Natural killer cell (primary cell): ENCODE data around the gene VAV3. TPM values are rescaled to one million over a fixed set of nuclear protein-coding genes. Genes with fewer than 3 reads are reported as not detected.

Experiments
- ATAC-seq, 3 donors: fragments of 150-1000 bp in 2 of 3; fragments of 200-7000 bp in 1 of 3; cut with Tn5 transposase; 1 replicate in 1 of 3; 2 replicates in 2 of 3; pipeline ENCODE4 v1.10.0; 2021; ENCODE audit warnings: mild to moderate bottlenecking in 2 of 3, moderate library complexity in 2 of 3
- DNase-seq, 2 donors: peaks; one replicate each; pipeline versions ENCODE4 v3.0.0 to v3.0.0-alpha.2; 2013 to 2021; ENCODE audit warnings: mixed read lengths in 1 of 2
- H3K27ac ChIP-seq: one replicate; pipeline ENCODE4 v1.5.1; 2013; ENCODE audit warnings: mild to moderate bottlenecking, low read length
- H3K27me3 ChIP-seq: one replicate; pipeline ENCODE4 v1.6.1; 2013; ENCODE audit warnings: low read length; ENCODE audit not compliant: control insufficient read depth, insufficient read depth
- H3K36me3 ChIP-seq: one replicate; pipeline ENCODE4 v1.6.1; 2013; ENCODE audit warnings: low read length; ENCODE audit not compliant: control insufficient read depth, insufficient read depth
- H3K4me1 ChIP-seq: one replicate; pipeline ENCODE4 v1.6.1; 2013; ENCODE audit warnings: low read length; ENCODE audit not compliant: control insufficient read depth, insufficient read depth
- H3K4me3 ChIP-seq: one replicate; pipeline ENCODE4 v1.5.1; 2013; ENCODE audit warnings: low read length
- H3K9me3 ChIP-seq: one replicate; pipeline ENCODE4 v1.6.1; 2013; ENCODE audit warnings: low read length; ENCODE audit not compliant: control insufficient read depth, insufficient read depth
- H3K27ac Mint-ChIP-seq, 2 donors: one replicate each; pipeline ENCODE4 v1.8.0; 2022; ENCODE audit warnings: mild to moderate bottlenecking in 2 of 2, mixed read lengths in 2 of 2, moderate library complexity in 1 of 2
- H3K27me3 Mint-ChIP-seq, 2 donors: one replicate each; pipeline ENCODE4 v1.8.0; 2022; ENCODE audit warnings: low read depth in 2 of 2, mixed read lengths in 2 of 2
- H3K36me3 Mint-ChIP-seq: one replicate; pipeline ENCODE4 v1.8.0; 2022; ENCODE audit warnings: mixed read lengths
- H3K4me1 Mint-ChIP-seq, 2 donors: one replicate each; pipeline ENCODE4 v1.8.0; 2022; ENCODE audit warnings: mixed read lengths in 2 of 2
- H3K4me3 Mint-ChIP-seq: one replicate; pipeline ENCODE4 v1.8.0; 2022; ENCODE audit warnings: mild to moderate bottlenecking, moderate library complexity, mixed read lengths
- H3K9me3 Mint-ChIP-seq, 2 donors: one replicate each; pipeline ENCODE4 v1.8.0; 2022; ENCODE audit warnings: mixed read lengths in 2 of 2
- WGBS: methylation state at CpG from one replicate; pipeline ENCODE4 v1.1.7; 2013; ENCODE audit warnings: missing lambda C conversion rate; ENCODE audit not compliant: insufficient coverage; 5-methylcytosine and 5-hydroxymethylcytosine counted together
- intact Hi-C: fragments of 100-400 bp; cut with micrococcal nuclease; formaldehyde crosslinking; loops from one replicate; pipeline ENCODE4 v1.14.2; 2022
- total RNA-seq, 4 donors: library from RNA; stranded (reverse); fragments of 120-200 nt in 1 of 4; gene quantifications; one replicate each; pipeline versions ENCODE4 v1.2.3 to v1.2.4, GENCODE V29; 2013 to 2022
- TF ChIP-seq, protein P1 (sequence below): fragments of 200-600 bp; IDR thresholded peaks from one replicate; pipeline ENCODE4 v1.8.0; 2022; ENCODE audit warnings: antibody characterized with exemption

The VAV3 gene
- total RNA-seq, 3 donors from 2014 or later (not counting 1 experiment from before 2014, with no cell fraction given), result 95.8 to 101 (median 96.6) TPM

- H3K36me3 Mint-ChIP-seq, result no peaks in the 10 kb centered on the region
- no peaks in the 10 kb centered on the region for H3K27me3 Mint-ChIP-seq
- Histone ChIP-seq H3K9me3 (no peaks in the 10 kb centered on the region), H3K27me3 (no peaks in the 10 kb centered on the region), H3K4me1 (no peaks in the 10 kb centered on the region), H3K27ac (no peak overlapping the region), H3K4me3 (no peak overlapping the region), H3K36me3 (peaks cover 11% of the 10 kb centered on the region)
- ATAC-seq (no peak), DNase-seq (no peak)
- TF ChIP-seq, protein P1, sequence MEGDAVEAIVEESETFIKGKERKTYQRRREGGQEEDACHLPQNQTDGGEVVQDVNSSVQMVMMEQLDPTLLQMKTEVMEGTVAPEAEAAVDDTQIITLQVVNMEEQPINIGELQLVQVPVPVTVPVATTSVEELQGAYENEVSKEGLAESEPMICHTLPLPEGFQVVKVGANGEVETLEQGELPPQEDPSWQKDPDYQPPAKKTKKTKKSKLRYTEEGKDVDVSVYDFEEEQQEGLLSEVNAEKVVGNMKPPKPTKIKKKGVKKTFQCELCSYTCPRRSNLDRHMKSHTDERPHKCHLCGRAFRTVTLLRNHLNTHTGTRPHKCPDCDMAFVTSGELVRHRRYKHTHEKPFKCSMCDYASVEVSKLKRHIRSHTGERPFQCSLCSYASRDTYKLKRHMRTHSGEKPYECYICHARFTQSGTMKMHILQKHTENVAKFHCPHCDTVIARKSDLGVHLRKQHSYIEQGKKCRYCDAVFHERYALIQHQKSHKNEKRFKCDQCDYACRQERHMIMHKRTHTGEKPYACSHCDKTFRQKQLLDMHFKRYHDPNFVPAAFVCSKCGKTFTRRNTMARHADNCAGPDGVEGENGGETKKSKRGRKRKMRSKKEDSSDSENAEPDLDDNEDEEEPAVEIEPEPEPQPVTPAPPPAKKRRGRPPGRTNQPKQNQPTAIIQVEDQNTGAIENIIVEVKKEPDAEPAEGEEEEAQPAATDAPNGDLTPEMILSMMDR, result no peak
- no peaks in the 10 kb centered on the region for H3K9me3 Mint-ChIP-seq
- no peak overlapping the region for H3K4me3 Mint-ChIP-seq
- intact Hi-C loops, result no loop called here
- H3K27ac Mint-ChIP-seq, result no peak overlapping the region
- peaks cover 6 to 9% of the 10 kb centered on the region in 2 donors for H3K4me1 Mint-ChIP-seq
- WGBS, result no CpG with 5 or more reads among the region's 1 CpG
These were observed 282.5 kb downstream of the VAV3 start for GRCh38 chr1:107682467-107682866.

- Histone ChIP-seq H3K36me3 (peaks cover 8% of the 10 kb centered on the region), H3K9me3 (no peaks in the 10 kb centered on the region), H3K4me3 (no peak overlapping the region), H3K27ac (no peak overlapping the region), H3K27me3 (no peaks in the 10 kb centered on the region), H3K4me1 (no peaks in the 10 kb centered on the region)
- Mint-ChIP-seq H3K4me1 (peaks cover 6 to 9% of the 10 kb centered on the region in 2 donors), H3K9me3 (no peaks in the 10 kb centered on the region), H3K36me3 (no peaks in the 10 kb centered on the region), H3K4me3 (no peak overlapping the region), H3K27me3 (no peaks in the 10 kb centered on the region), H3K27ac (no peak overlapping the region)
- TF ChIP-seq, protein P1, result no peak
- WGBS, result 85% methylated on average over 2 of the region's 3 CpGs
- intact Hi-C loops, result no loop called here
- ATAC-seq (no peak), DNase-seq (no peak)
These were observed 283.9 kb downstream of the VAV3 start for GRCh38 chr1:107681001-107681479.

DNA sequence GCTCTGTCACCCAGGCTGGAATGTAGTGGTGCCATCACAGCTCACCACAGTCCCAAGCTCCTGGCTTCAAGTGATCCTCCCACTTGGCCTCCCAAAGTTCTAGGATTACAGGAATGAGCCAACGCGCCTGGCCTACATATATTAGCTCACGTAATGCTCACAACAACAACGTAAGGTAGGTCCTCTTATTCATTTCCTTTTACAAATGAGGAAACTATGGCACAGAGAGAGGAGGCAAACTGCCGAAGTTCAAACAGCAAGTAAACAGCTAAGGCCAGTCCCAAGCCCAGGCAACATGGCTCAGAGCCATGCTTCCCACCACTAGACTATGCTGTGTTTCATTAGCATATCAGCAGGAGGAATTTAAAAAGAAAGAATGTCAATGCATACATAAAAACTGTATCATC, 284.4 kb downstream of the VAV3 start:
- H3K27me3 Mint-ChIP-seq, result no peaks in the 10 kb centered on the region
- intact Hi-C loops, result no loop called here
- H3K4me3 Mint-ChIP-seq, result no peak overlapping the region
- H3K27ac Mint-ChIP-seq, result no peak overlapping the region
- H3K9me3 ChIP-seq, result no peaks in the 10 kb centered on the region
- H3K4me1 ChIP-seq, result no peaks in the 10 kb centered on the region
- H3K9me3 Mint-ChIP-seq, result no peaks in the 10 kb centered on the region
- WGBS, result 96% methylated on average over 5 of the region's 5 CpGs
- no peak overlapping the region for H3K27ac ChIP-seq
- peaks cover 9% of the 10 kb centered on the region in 2 donors for H3K4me1 Mint-ChIP-seq
- no peak overlapping the region for H3K4me3 ChIP-seq
- H3K27me3 ChIP-seq, result no peaks in the 10 kb centered on the region
- TF ChIP-seq, protein P1, result no peak
- no peak for DNase-seq
- no peaks in the 10 kb centered on the region for H3K36me3 Mint-ChIP-seq
- no peak for ATAC-seq
- H3K36me3 ChIP-seq, result peaks cover 8% of the 10 kb centered on the region

DNA sequence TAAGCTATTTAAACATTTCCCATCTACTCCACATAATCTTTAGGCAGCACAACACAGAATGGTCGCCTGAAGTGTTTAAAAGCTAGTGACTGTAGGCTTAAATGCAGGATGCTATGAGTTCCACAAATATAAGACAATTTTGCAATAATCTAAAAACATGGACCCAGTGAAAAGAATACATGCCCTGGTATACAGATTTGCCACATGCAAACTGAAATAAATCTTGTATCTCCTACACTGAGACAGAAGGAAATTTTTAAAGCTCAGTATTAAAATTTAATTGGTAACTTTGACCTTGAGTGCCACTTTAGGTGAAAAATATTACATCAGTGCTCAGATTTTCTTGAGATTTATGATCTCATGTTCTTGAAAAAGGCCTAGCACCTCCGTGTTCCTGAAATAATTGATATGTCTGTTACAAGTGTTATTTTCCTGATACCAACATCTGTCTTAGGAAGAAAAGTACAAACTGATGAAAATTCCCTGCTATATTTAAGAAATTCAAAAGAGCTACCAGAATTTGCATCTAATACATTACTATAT, 285.5 kb downstream of the VAV3 start:
- H3K4me1 Mint-ChIP-seq, result peaks cover 12 to 18% of the 10 kb centered on the region in 2 donors
- H3K4me3 Mint-ChIP-seq, result no peak overlapping the region
- ATAC-seq, result no peak
- no peaks in the 10 kb centered on the region for H3K36me3 Mint-ChIP-seq
- no peak overlapping the region for H3K4me3 ChIP-seq
- no peaks in the 10 kb centered on the region for H3K9me3 ChIP-seq
- TF ChIP-seq, protein P1, result no peak
- DNase-seq, result no peak
- peaks cover 14% of the 10 kb centered on the region for H3K36me3 ChIP-seq
- H3K9me3 Mint-ChIP-seq, result peaks cover 0 to 2% of the 10 kb centered on the region in 2 donors
- intact Hi-C loops, result no loop called here
- H3K4me1 ChIP-seq, result no peaks in the 10 kb centered on the region
- no peak overlapping the region for H3K27ac ChIP-seq
- no peaks in the 10 kb centered on the region for H3K27me3 Mint-ChIP-seq
- no peaks in the 10 kb centered on the region for H3K27me3 ChIP-seq
- peak overlapping the region; percentile 7 to 38 for H3K27ac Mint-ChIP-seq
- WGBS, result 100% methylated on average over 2 of the region's 2 CpGs
